ENCODE results near the gene PLEKHG3.

DNA sequence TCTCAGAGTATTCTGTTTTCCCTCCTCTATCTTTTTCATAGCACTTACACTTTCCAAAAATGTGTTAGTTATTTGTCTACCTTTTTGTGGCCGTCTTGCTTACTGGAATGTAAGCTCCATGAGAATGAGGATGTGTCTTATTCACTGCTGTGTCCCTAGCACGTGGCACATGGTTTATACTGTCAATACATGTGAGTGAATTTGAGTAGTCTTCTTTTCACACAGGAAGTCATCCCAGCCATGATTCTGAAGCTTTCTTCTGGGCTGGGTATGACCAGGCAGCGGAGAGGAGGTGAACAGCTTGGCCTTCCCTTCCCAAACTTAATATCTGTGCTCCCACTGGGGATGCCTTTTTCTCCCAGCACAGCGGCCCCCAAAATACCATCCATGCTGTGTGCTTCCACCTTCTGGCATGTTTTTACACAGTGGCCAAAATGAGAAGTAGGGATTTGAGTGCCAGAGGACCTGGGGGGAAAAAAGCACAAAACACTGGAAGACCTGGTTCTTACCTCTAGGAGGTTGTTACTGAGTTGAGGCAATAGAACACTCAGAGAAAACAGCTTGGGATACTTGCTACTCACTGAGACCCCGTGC, 10.3 kb downstream of the PLEKHG3 start:
- no peak for TF ChIP-seq GATA2 (IDR thresholded peaks at IDR 0.05; ENCODE audit: low read depth, low read length)
- no peak for TF ChIP-seq GATA3 (IDR thresholded peaks at IDR 0.05; ENCODE audit: low read depth, low read length)

Data from SH-SY5Y (cell line).